ENCODE data around the gene CSRP1. TPM values are rescaled to one million over a fixed set of nuclear protein-coding genes. Genes with fewer than 3 reads are reported as not detected.

The CSRP1 gene
- total and polyA plus RNA-seq, 2 of the 13 experiments (the other 11 are each of a cell fraction or from before 2014, with no cell fraction given) = 17.7 to 68.9 TPM

DNA sequence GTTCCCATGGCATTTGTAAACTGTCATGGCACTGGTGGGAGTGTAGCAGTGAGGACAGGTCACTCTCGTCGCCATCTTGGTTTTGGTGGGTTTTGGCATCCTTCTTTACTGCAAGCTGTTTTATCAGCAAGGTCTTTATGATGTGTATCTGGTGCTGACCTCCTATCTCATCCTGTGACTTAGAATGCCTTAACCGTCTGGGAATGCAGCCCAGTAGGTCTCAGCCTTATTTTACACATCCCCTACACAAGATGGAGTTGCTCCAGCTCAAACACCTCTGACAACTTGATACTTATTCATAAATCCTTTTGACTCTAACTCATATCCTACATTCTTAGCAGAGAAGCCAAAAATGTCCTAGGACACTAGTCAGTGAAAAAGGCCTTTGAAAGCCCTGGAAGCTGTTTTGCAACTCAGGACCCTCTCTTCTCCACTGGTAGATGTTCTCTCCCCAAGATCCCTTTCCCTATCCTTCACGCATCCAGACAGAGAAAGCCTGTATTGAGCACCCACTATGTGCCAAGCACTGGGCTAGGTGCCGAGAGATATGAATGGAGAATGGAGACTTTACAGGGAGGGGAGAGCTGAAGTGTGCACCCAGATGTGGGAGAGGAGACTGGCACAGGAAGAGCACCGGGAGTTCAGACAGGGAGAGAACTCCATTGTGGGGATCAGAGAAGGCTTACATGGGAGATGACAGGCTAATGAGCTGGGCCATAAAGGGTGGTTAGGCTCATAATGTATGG lies 6.7 kb upstream of the CSRP1 start:
- no peak for ATAC-seq
- in situ Hi-C loops (cut with HindIII; ENCODE audit: extremely low pct_ligation_motif_present, low pct_unique_long_range_greater_than_20kb) (loop anchor here (5.0 kb wide), 2 partner anchors 36 to 66 kb away; no protein-coding TSS in a partner anchor), intact Hi-C loops (cut with micrococcal nuclease; ENCODE audit: unreplicated experiment) (loop anchor here (1.0 to 2.0 kb wide), 4 partner anchors 19 to 77 kb away; no protein-coding TSS in a partner anchor)

More for the DNA sequence above, 6.7 kb upstream of the CSRP1 start:
- Histone ChIP-seq H3K9me3 (ENCODE audit: low read length) (no peaks in the 10 kb centered on the region), H3K9ac (ENCODE audit: insufficient read depth, low read depth, low read length) (no peak overlapping the region), H3K79me2 (ENCODE audit: insufficient read depth, low read length) (no peaks in the 10 kb centered on the region), H3K36me3 (replicated peaks in 1 of 2; ENCODE audit: control insufficient read depth in 1 of 2, insufficient read depth in 2 of 2, low read length in 2 of 2) (no peaks in the 10 kb centered on the region), H4K20me1 (ENCODE audit: insufficient read depth, low read length) (no peaks in the 10 kb centered on the region), H3K27ac (ENCODE audit: extremely low read length, insufficient read depth, low read length) (no peak overlapping the region), H3K4me2 (ENCODE audit: low read depth, low read length) (no peak overlapping the region), H3K4me3 (replicated peaks in 1 of 3; ENCODE audit: insufficient read depth in 1 of 3, low read depth in 2 of 3, low read length in 3 of 3) (no peak overlapping the region), H2AFZ (ENCODE audit: low read length) (no peak overlapping the region), H3K27me3 (ENCODE audit: control insufficient read depth in 1 of 2, insufficient read depth in 2 of 2, low read length in 2 of 2) (peaks cover 1 to 14% of the 10 kb centered on the region in 2 experiments; a peak in 2 of 5 replicates), H3K4me1 (ENCODE audit: insufficient read depth, low read length) (peaks cover 17% of the 10 kb centered on the region)
- DNase-seq (ENCODE audit: low spot score) (no peak), FAIRE-seq (no peak)
- no TSS peak for BruUV-seq (replicated peaks)
- WGBS (ENCODE audit: low lambda C conversion rate) = 56% methylated on average over 6 of the region's 6 CpGs
- ChIA-PET POLR2A (interaction anchor here (2.4 to 4.7 kb wide), 3 partner anchors 11 to 32 kb away, joined by 11 to 45 read pairs (median 16); no protein-coding TSS in a partner anchor), CTCF (ENCODE audit: low intra/inter-chr PET ratio, low total read pairs) (interaction anchor here (0.6 to 8.4 kb wide), 7 partner anchors 10 to 128 kb away, joined by 3 to 226 read pairs (median 7); no protein-coding TSS in a partner anchor)
- TF ChIP-seq ZIK1 (CRISPR knock-in tag; IDR thresholded peaks at IDR 0.05; ENCODE audit: borderline replicate concordance, low read depth) = no peak
- TF ChIP-seq ZSCAN30 (CRISPR knock-in tag; IDR thresholded peaks at IDR 0.05) = no peak
- TF ChIP-seq ZKSCAN5 (CRISPR knock-in tag; IDR thresholded peaks at IDR 0.05) = no peak
- no peak for TF ChIP-seq CEBPG (CRISPR knock-in tag; IDR thresholded peaks at IDR 0.05)
- TF ChIP-seq FOXK2 (IDR thresholded peaks at IDR 0.05) = no peak
- TF ChIP-seq HOXA7 (CRISPR knock-in tag; IDR thresholded peaks at IDR 0.05) = no peak
- TF ChIP-seq, protein P1, sequence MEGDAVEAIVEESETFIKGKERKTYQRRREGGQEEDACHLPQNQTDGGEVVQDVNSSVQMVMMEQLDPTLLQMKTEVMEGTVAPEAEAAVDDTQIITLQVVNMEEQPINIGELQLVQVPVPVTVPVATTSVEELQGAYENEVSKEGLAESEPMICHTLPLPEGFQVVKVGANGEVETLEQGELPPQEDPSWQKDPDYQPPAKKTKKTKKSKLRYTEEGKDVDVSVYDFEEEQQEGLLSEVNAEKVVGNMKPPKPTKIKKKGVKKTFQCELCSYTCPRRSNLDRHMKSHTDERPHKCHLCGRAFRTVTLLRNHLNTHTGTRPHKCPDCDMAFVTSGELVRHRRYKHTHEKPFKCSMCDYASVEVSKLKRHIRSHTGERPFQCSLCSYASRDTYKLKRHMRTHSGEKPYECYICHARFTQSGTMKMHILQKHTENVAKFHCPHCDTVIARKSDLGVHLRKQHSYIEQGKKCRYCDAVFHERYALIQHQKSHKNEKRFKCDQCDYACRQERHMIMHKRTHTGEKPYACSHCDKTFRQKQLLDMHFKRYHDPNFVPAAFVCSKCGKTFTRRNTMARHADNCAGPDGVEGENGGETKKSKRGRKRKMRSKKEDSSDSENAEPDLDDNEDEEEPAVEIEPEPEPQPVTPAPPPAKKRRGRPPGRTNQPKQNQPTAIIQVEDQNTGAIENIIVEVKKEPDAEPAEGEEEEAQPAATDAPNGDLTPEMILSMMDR (CRISPR knock-in tag; IDR thresholded peaks at IDR 0.05) = no peak
- no peak for TF ChIP-seq HNRNPL (IDR thresholded peaks at IDR 0.05; ENCODE audit: low read depth, low read length)
- TF ChIP-seq U2AF1 (optimal IDR thresholded peaks at IDR 0.05; ENCODE audit: low read depth, low read length) = no peak
- TF ChIP-seq, protein P2, sequence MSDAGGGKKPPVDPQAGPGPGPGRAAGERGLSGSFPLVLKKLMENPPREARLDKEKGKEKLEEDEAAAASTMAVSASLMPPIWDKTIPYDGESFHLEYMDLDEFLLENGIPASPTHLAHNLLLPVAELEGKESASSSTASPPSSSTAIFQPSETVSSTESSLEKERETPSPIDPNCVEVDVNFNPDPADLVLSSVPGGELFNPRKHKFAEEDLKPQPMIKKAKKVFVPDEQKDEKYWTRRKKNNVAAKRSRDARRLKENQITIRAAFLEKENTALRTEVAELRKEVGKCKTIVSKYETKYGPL (CRISPR knock-in tag; IDR thresholded peaks at IDR 0.05) = no peak
- TF ChIP-seq KLF9 (CRISPR knock-in tag; IDR thresholded peaks at IDR 0.05; ENCODE audit: low read depth) = no peak
- no peak for TF ChIP-seq ARNTL (CRISPR knock-in tag; IDR thresholded peaks at IDR 0.05)
- TF ChIP-seq RAD21 (CRISPR knock-in tag; IDR thresholded peaks at IDR 0.05) = no peak
